GM19240 (cell line): Measurements from ENCODE around the gene IL13RA2.

Source experiments
- DNase-seq: peaks from one replicate; pipeline ENCODE4 v3.0.0; 2011; ENCODE audit warnings: low spot score; ENCODE audit not compliant: insufficient read length

Gene IL13RA2

DNA sequence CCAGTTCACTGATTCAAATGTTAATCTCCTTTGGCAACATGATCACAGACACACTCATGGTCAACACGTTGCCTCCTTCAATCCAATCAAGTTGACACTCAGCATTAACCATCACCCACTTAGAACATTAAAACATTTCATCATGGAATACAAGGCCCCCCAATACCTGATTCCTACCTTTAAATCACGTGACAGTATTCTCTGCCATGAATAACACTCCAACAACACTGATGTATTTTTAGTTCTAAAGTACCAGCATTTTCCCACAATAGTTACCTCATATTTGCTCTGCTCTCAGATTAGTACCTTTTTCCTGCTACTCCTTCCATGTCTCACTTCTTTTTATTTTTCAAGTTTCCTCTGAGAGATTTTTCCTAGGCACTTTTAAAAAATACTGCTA, 19.6 kb downstream of the IL13RA2 start:
- DNase-seq = no peak

DNA sequence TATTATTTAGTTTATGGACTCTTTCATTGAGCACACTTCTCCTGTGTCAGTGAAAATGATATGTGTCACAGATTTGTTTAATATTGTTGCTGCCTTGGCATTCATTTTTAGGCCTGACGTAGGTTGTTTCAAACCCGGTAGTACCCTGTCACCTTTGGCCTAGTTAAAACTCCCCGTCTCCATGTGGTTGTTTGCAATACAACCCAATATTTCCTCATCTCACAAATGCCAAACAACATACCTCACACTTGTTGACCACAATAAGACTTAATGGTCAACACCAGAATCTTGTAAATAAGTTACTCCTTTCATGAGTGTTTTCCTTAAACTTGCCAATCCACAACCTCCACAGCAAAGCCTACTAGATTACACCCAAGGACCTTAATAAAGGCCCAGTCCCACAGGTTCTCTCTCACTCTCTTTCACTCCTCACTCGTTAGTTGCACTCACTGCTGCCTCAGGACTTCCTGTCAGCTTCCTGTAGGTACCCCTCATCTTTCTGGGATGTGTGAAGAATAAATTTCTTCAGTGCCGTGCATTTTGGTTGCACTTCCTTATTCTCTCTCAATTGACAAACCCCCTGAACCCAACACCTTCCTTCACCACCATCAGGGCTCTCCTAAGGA, 31.3 kb downstream of the IL13RA2 start:
- DNase-seq = no peak

DNA sequence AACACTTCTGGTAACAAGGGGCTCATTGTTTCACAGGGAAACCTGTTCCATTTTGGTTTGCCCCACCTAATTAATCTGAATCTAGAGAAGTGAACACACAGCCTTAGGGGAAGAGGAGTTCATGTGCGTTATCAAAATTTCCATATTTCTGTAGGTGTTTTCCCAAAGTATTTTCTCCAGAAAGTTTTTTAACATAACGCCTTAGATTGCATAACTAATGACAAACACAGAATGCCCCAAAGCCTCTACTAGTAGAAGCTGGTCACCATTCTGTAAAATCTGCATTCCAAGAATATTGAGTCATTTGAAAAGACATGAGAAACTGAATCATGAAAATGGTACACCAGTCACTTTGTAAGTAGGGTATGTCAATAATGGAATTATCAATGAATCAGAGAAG, 41.1 kb downstream of the IL13RA2 start:
- no peak for DNase-seq

DNA sequence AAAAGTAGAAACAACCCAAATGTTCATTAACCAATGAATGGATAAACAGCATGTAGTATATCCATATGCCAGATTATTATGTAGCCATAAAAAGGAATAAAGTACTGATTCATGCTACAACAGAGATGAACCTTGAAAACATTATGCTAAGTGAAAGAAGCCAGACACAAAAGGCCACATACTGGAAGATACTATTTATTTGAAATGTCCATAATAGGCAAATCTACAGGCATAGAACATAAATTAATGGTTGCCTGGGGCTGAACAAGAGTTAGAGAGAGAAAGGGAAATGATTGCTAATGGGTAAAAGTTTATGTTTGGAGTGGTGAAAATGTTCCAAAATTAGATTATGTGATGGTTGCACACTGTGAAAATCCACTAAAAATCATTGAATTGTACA, 44.4 kb downstream of the IL13RA2 start:
- DNase-seq = no peak

DNA sequence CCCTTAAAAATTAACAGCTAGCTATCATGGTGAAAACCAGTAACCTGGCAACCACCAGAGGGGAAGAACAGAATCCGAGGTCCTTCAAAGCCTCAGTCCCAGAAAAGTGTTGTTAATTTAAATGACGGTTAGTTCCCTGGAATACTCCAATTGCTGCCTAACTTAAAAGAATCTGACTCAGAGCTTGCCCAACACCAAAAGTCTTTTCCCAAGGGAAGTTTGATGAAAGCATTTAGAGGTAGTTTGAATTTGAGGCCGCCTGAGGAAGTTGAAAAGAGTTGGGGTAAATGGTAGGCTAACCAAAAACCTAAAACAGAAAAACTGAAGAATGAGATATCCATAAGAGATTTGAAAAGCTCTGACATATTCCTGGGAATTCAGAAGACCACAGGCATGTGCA, 46.6 kb downstream of the IL13RA2 start:
- DNase-seq = no peak

DNA sequence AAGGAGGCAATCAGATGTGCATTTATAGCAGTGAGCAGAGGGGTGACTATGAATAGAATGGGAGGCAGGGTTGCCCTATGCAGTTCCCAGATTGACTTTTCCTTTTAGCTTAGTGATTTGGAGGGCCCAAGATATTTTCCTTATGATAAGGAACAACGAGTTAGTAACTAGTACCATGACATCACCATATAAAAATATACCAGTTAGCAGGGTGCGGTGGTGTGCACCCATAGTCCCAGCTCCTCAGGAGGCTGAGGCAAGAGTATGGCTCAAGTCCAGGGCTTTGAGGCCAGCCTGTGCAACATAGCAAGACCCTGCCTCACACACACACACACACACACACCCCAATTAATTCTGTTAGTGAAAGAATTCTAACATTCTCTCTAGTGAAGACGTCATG, 53.0 kb downstream of the IL13RA2 start:
- DNase-seq = no peak

DNA sequence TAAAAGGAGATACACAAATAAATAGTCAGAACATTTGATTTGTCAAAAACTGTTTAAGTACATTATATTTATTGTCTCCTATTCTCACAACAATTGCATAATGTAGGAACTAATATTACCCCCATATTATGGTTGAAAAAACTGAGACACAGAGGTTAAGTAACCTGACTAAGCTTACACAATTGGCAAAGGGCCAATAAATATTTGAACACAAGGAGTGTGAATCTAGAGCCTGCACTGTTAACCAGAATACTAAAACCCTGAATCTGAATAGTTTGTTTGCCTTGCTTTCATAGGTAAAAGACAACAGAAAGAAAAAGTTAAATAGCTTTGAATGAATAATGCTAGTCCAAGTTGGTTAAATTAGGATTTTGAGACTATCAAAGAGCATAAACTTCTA, 55.2 kb downstream of the IL13RA2 start:
- DNase-seq = no peak

DNA sequence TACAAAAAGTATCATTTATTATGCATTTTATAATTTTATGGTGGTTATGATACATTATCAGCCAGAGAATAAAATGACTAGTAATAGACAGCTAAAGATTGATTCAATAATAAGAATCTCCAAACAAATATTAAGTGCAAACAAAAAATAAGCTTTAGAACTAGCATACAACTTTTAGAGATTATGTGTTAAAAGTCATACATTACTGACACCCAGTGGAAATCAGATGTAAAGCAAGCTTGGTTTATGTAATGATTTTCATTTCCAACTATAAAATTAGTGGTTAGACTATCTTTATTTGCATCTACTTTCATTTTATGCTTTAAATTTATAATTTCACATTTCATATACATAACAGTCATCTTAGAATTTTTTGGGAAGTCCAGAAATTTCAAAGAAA, 57.7 kb downstream of the IL13RA2 start:
- no peak for DNase-seq
